ENCODE measurements around the gene AUP1. TPM values are rescaled to one million over a fixed set of nuclear protein-coding genes. Genes with fewer than 3 reads are reported as not detected.
A peak's percentile ranks its signal among the peaks of the same experiment; 100 is the strongest.

Gene AUP1
- total RNA-seq, 1 donor from 2014 or later, result 143 TPM

- no peak overlapping the region for H3K4me3 ChIP-seq (ENCODE audit: low read depth, low read length)
- no peaks in the 10 kb centered on the region for H3K27me3 ChIP-seq (ENCODE audit: control insufficient read depth, insufficient read depth, low read length)
- no peaks in the 10 kb centered on the region for H3K36me3 ChIP-seq (ENCODE audit: control insufficient read depth, insufficient read depth, low read length)
- no peak for DNase-seq (ENCODE audit: low read depth)
- TF ChIP-seq CTCF (IDR thresholded peaks at IDR 0.05; ENCODE audit: insufficient read depth, low read length, poor library complexity, severe bottlenecking), result no peak
Observed at GRCh38 chr2:74575320-74575719, 45.8 kb upstream of the AUP1 start.

GRCh38 chr2:74573747-74574562 is 44.4 kb upstream of the AUP1 start:
- H3K27me3 ChIP-seq (ENCODE audit: control insufficient read depth, insufficient read depth, low read length), result no peaks in the 10 kb centered on the region
- H3K4me3 ChIP-seq (ENCODE audit: low read depth, low read length), result no peak overlapping the region
- no peaks in the 10 kb centered on the region for H3K36me3 ChIP-seq (ENCODE audit: control insufficient read depth, insufficient read depth, low read length)
- no peak for DNase-seq (ENCODE audit: low read depth)
- TF ChIP-seq CTCF (IDR thresholded peaks at IDR 0.05; ENCODE audit: insufficient read depth, low read length, poor library complexity, severe bottlenecking), result no peak

DNA sequence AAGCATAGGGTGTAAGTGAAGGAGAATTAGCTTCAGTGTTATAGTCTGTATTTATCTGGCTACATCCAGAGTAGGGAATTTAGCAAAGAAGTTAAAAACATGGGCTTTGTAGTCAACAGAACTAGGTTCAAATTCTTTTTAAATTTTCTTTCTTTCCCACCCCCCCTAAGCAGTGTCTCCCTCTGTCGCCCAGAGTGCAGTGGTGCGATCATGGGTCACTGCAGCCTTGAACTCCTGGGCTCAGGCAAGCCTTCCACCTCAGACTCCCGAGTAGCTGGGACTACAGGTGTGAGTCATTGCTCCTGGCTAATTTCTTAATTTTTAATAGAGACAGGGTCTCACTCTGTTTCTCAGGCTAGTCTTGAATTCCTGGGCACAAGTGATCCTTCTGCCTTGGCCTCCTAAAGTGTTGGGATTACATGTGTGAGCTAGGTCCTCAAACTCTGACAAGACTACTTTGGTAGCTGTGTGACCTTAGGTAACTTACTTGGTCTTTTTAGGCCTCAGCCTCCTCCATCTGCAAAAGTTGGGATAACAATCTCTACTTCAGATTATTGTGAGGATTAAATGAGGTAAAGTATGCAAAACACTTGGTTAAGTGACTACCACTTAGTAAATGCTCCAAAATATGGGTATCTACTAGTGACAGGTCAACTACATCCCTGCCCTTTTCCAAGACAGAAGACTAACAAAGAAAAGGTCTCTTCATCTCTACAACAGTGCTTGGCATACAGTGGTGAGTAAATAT is 42.8 kb upstream of the AUP1 start:
- TF ChIP-seq CTCF (IDR thresholded peaks at IDR 0.05; ENCODE audit: insufficient read depth, low read length, poor library complexity, severe bottlenecking), result peak; percentile 34
- Histone ChIP-seq H3K36me3 (ENCODE audit: control insufficient read depth, insufficient read depth, low read length) (no peaks in the 10 kb centered on the region), H3K4me3 (ENCODE audit: low read depth, low read length) (no peak overlapping the region), H3K27me3 (ENCODE audit: control insufficient read depth, insufficient read depth, low read length) (no peaks in the 10 kb centered on the region)
- no peak for DNase-seq (ENCODE audit: low read depth)

- no peak for DNase-seq (ENCODE audit: low read depth)
- no peaks in the 10 kb centered on the region for H3K36me3 ChIP-seq (ENCODE audit: control insufficient read depth, insufficient read depth, low read length)
- no peak overlapping the region for H3K4me3 ChIP-seq (ENCODE audit: low read depth, low read length)
- TF ChIP-seq CTCF (IDR thresholded peaks at IDR 0.05; ENCODE audit: insufficient read depth, low read length, poor library complexity, severe bottlenecking), result no peak
- no peaks in the 10 kb centered on the region for H3K27me3 ChIP-seq (ENCODE audit: control insufficient read depth, insufficient read depth, low read length)
Observed at GRCh38 chr2:74571058-74571457, 41.6 kb upstream of the AUP1 start.

GRCh38 chr2:74569686-74570085 is 40.2 kb upstream of the AUP1 start:
- no peaks in the 10 kb centered on the region for H3K36me3 ChIP-seq (ENCODE audit: control insufficient read depth, insufficient read depth, low read length)
- H3K27me3 ChIP-seq (ENCODE audit: control insufficient read depth, insufficient read depth, low read length), result no peaks in the 10 kb centered on the region
- no peak for TF ChIP-seq CTCF (IDR thresholded peaks at IDR 0.05; ENCODE audit: insufficient read depth, low read length, poor library complexity, severe bottlenecking)
- no peak overlapping the region for H3K4me3 ChIP-seq (ENCODE audit: low read depth, low read length)
- DNase-seq (ENCODE audit: low read depth), result no peak

Data from kidney epithelial cell (primary cell).